ENCODE data around the gene ZNF138.

DNA sequence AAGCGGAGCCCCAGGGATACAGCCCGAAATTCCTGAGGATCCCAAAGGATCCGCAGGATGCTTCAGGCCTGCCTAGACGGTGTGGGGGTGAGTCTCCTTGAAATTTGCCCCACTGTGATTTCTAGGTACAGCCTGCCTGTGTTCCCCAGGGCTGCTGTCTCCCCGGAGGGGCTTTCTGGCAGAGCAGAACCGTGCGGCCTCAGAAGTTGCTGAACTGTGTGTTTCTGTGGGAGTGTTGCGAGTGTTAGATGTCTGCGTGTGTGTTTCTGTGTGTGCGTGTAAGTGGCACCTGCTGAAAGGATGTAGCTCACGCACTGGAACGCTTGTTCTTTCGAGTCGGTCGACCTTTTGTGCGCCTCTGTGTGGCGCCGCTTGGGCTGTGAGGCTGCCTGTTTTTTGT lies 81.0 kb downstream of the ZNF138 start:
- no peak for TF ChIP-seq CTCF (IDR thresholded peaks at IDR 0.05)
- no peak for TF ChIP-seq POLR2AphosphoS5 (IDR thresholded peaks at IDR 0.05; ENCODE audit: low read depth, low read length)
- no peak for TF ChIP-seq TCF7L2 (IDR thresholded peaks at IDR 0.05; ENCODE audit: low read depth, low read length)
- TF ChIP-seq SIN3A (IDR thresholded peaks at IDR 0.05; ENCODE audit: borderline replicate concordance, insufficient read depth, low read depth, low read length): no peak
- TF ChIP-seq, protein P1, sequence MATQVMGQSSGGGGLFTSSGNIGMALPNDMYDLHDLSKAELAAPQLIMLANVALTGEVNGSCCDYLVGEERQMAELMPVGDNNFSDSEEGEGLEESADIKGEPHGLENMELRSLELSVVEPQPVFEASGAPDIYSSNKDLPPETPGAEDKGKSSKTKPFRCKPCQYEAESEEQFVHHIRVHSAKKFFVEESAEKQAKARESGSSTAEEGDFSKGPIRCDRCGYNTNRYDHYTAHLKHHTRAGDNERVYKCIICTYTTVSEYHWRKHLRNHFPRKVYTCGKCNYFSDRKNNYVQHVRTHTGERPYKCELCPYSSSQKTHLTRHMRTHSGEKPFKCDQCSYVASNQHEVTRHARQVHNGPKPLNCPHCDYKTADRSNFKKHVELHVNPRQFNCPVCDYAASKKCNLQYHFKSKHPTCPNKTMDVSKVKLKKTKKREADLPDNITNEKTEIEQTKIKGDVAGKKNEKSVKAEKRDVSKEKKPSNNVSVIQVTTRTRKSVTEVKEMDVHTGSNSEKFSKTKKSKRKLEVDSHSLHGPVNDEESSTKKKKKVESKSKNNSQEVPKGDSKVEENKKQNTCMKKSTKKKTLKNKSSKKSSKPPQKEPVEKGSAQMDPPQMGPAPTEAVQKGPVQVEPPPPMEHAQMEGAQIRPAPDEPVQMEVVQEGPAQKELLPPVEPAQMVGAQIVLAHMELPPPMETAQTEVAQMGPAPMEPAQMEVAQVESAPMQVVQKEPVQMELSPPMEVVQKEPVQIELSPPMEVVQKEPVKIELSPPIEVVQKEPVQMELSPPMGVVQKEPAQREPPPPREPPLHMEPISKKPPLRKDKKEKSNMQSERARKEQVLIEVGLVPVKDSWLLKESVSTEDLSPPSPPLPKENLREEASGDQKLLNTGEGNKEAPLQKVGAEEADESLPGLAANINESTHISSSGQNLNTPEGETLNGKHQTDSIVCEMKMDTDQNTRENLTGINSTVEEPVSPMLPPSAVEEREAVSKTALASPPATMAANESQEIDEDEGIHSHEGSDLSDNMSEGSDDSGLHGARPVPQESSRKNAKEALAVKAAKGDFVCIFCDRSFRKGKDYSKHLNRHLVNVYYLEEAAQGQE (IDR thresholded peaks at IDR 0.05; ENCODE audit: insufficient read depth in 1 of 2, low read depth in 2 of 2, low read length in 1 of 2): no peak

Measured in Panc1 (cell line).